Measurements from ENCODE around the gene KRT71. TPM values are rescaled to one million over a fixed set of nuclear protein-coding genes. Genes with fewer than 3 reads are reported as not detected.

Gene KRT71
- polyA plus RNA-seq, 1 donor from 2014 or later, result not detected

- Histone ChIP-seq H3K4me3 (ENCODE audit: low read length) (no peak within 1 kb of the TSS), H3K79me2 (replicated peaks; ENCODE audit: insufficient read depth, low read length) (no peaks in the 10 kb centered on the region), H3K9me2 (ENCODE audit: insufficient read depth, low read length) (no peaks in the 10 kb centered on the region), H3K27ac (ENCODE audit: low read length) (no peak within 1 kb of the TSS), H3K9me3 (ENCODE audit: low read length) (no peaks in the 10 kb centered on the region), H2AFZ (ENCODE audit: low read depth, low read length) (no peak within 1 kb of the TSS), H4K20me1 (ENCODE audit: insufficient read depth) (no peaks in the 10 kb centered on the region), H3K27me3 (ENCODE audit: insufficient read depth, low read depth, low read length) (no peaks in the 10 kb centered on the region), H3K9ac (ENCODE audit: low read length) (no peak within 1 kb of the TSS), H3K36me3 (ENCODE audit: insufficient read depth, low read length) (no peaks in the 10 kb centered on the region), H3K4me2 (ENCODE audit: low read length) (no peak within 1 kb of the TSS), H3F3A (ENCODE audit: insufficient read depth, low read length, poor library complexity, severe bottlenecking) (no peaks in the 10 kb centered on the region)
- TF ChIP-seq EZH2 (IDR thresholded peaks at IDR 0.05; ENCODE audit: borderline replicate concordance, insufficient read depth, low read length, poor library complexity, severe bottlenecking) (no peak), MXI1 (conservative IDR thresholded peaks at IDR 0.05; ENCODE audit: poor library complexity, severe bottlenecking) (no peak), SMC3 (conservative IDR thresholded peaks at IDR 0.05; ENCODE audit: poor library complexity) (no peak), CTCF (IDR thresholded peaks at IDR 0.05; ENCODE audit: poor library complexity, severe bottlenecking) (no peak), POLR2AphosphoS5 (IDR thresholded peaks at IDR 0.05) (no peak), RAD21 (conservative IDR thresholded peaks at IDR 0.05) (no peak), EP300 (conservative IDR thresholded peaks at IDR 0.05; ENCODE audit: poor library complexity, severe bottlenecking) (no peak), REST (IDR thresholded peaks at IDR 0.05; ENCODE audit: borderline replicate concordance) (no peak), TAF1 (IDR thresholded peaks at IDR 0.05; ENCODE audit: low read depth) (no peak)
These were observed 32.9 kb downstream of the KRT71 start, which contains the start of gene KRT5 for GRCh38 chr12:52519826-52520662. KRT5 (minus strand) TSS chr12:52520394; CDS start chr12:52520296, 98 bp downstream.

- Histone ChIP-seq H3K27ac (ENCODE audit: low read length) (no peak overlapping the region), H3K9me3 (ENCODE audit: low read length) (no peaks in the 10 kb centered on the region), H3K27me3 (ENCODE audit: insufficient read depth, low read depth, low read length) (no peaks in the 10 kb centered on the region), H3K9me2 (ENCODE audit: insufficient read depth, low read length) (no peaks in the 10 kb centered on the region), H2AFZ (ENCODE audit: low read depth, low read length) (no peak overlapping the region), H3F3A (ENCODE audit: insufficient read depth, low read length, poor library complexity, severe bottlenecking) (no peaks in the 10 kb centered on the region), H3K9ac (ENCODE audit: low read length) (no peak overlapping the region), H4K20me1 (ENCODE audit: insufficient read depth) (no peaks in the 10 kb centered on the region), H3K4me3 (ENCODE audit: low read length) (no peak overlapping the region), H3K36me3 (ENCODE audit: insufficient read depth, low read length) (no peaks in the 10 kb centered on the region), H3K79me2 (replicated peaks; ENCODE audit: insufficient read depth, low read length) (no peaks in the 10 kb centered on the region), H3K4me2 (ENCODE audit: low read length) (no peak overlapping the region)
- TF ChIP-seq CTCF (IDR thresholded peaks at IDR 0.05; ENCODE audit: poor library complexity, severe bottlenecking), result no peak
- no peak for TF ChIP-seq RAD21 (conservative IDR thresholded peaks at IDR 0.05)
- no peak for TF ChIP-seq MXI1 (conservative IDR thresholded peaks at IDR 0.05; ENCODE audit: poor library complexity, severe bottlenecking)
- no peak for TF ChIP-seq SMC3 (conservative IDR thresholded peaks at IDR 0.05; ENCODE audit: poor library complexity)
These were observed 33.6 kb downstream of the KRT71 start for GRCh38 chr12:52519387-52519703.
